ENCODE results near the gene MECR.
A peak's percentile ranks its signal among the peaks of the same experiment; 100 is the strongest.

DNA sequence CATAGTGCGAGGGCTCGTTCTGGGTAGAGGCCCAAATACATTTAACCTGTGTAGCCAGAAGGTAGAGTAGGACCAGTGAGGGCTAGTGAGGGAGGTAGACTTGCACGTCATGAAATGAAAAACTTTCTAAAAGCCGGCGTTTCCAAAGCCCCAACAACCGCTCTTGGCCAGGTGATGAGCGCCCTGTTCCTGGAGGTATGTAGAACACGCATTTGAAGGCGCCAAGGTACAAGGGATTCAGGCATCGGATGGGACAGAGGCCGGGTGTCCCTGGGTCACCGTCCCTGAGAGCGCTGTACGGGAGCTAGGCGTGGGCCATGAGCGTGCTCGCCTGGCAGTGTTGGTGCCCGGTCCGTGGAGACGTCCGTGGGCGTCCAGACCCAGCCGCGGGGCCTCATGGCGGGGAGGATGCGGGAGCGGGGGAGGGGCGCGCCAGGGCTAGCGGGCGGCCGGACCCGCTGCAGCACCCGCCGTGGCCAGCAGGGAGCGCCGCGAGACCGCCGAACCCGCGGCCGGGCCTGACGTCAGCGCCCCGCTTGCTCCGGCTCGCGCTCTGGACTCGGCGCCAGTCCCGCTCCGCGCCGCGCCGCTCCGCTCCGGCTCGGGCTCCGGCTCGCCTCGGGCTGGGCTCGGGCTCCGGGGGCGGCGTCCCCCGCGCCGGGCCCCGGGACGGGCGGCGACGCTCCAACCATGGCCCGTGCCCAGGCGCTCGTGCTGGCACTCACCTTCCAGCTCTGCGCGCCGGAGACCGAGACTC lies 5.4 kb upstream of the MECR start, which contains the start of gene PTPRU:
- TF ChIP-seq POLR2A (IDR thresholded peaks at IDR 0.05) = peak in 1 of 2 donors; percentile 59
- peak; percentile 82 to 85 (median 85) for TF ChIP-seq CTCF (IDR thresholded peaks at IDR 0.05)

All from vagina (tissue), 2 donors.